CD4-positive, alpha-beta T cell (primary cell): ENCODE results near the gene FEZ2. TPM values are rescaled to one million over a fixed set of nuclear protein-coding genes. Genes with fewer than 3 reads are reported as not detected.

Experiments
- ATAC-seq: fragments of 200-7000 bp; cut with Tn5 transposase; one replicate; pipeline ENCODE4 v1.10.0; 2022; ENCODE audit warnings: mild to moderate bottlenecking; ENCODE audit not compliant: poor library complexity
- CTCF ChIA-PET: fragments of 350-600 bp; sonication (Branson Sonifier 250); formaldehyde crosslinking; loops from one replicate; lab custom pipeline; 2021; ENCODE audit warnings: antibody characterized with exemption, inconsistent platforms; lab: Charles Lee
- POLR2A ChIA-PET: fragments of 350-600 bp; sonication (Branson Sonifier 250); formaldehyde crosslinking; loops from one replicate; lab custom pipeline; 2021; ENCODE audit warnings: antibody characterized with exemption, inconsistent platforms; lab: Charles Lee
- DNase-seq, 14 experiments: peaks; one replicate each; pipeline ENCODE4 v3.0.0-alpha.2; 2013 to 2020; ENCODE audit warnings: mixed read lengths in 2 of 14
- H3K27ac ChIP-seq, 2 donors: one replicate each; pipeline versions ENCODE4 v1.5.1 to v1.7.0; 2013; ENCODE audit warnings: low read length in 2 of 2, low read depth in 1 of 2, mild to moderate bottlenecking in 1 of 2
- H3K27me3 ChIP-seq, 2 experiments: 1 replicate in 1 of 2; 2 replicates in 1 of 2; pipeline versions ENCODE4 v1.6.1 to v1.7.0; 2013; ENCODE audit warnings: low read length in 2 of 2, control low read depth in 1 of 2, mild to moderate bottlenecking in 1 of 2, moderate library complexity in 1 of 2; ENCODE audit not compliant: insufficient read depth in 2 of 2, control insufficient read depth in 1 of 2
- H3K36me3 ChIP-seq: one replicate; pipeline ENCODE4 v1.6.1; 2013; ENCODE audit warnings: low read length, control low read depth; ENCODE audit not compliant: insufficient read depth
- H3K4me1 ChIP-seq: one replicate; pipeline ENCODE4 v1.6.1; 2013; ENCODE audit warnings: low read length, control low read depth; ENCODE audit not compliant: insufficient read depth
- H3K4me3 ChIP-seq: one replicate; pipeline ENCODE4 v1.5.1; 2013; ENCODE audit warnings: mild to moderate bottlenecking, low read length, moderate library complexity
- H3K9me3 ChIP-seq, 2 experiments: 1 replicate in 1 of 2; 2 replicates in 1 of 2; pipeline versions ENCODE4 v1.6.1 to v1.7.0; 2013; ENCODE audit warnings: low read length in 2 of 2, mild to moderate bottlenecking in 2 of 2, control low read depth in 1 of 2, moderate library complexity in 1 of 2; ENCODE audit not compliant: control insufficient read depth in 1 of 2, insufficient read depth in 1 of 2
- H3K27ac Mint-ChIP-seq: one replicate; pipeline ENCODE4 v1.8.0; 2020; ENCODE audit warnings: mixed read lengths
- H3K27me3 Mint-ChIP-seq: one replicate; pipeline ENCODE4 v1.8.0; 2021; ENCODE audit warnings: mixed read lengths
- H3K36me3 Mint-ChIP-seq: one replicate; pipeline ENCODE4 v1.8.0; 2021; ENCODE audit warnings: low read depth, mixed read lengths
- H3K4me1 Mint-ChIP-seq: one replicate; pipeline ENCODE4 v1.8.0; 2021; ENCODE audit warnings: low read depth, mixed read lengths
- H3K4me3 Mint-ChIP-seq: one replicate; pipeline ENCODE4 v1.8.0; 2020; ENCODE audit warnings: mild to moderate bottlenecking, mixed read lengths
- H3K9me3 Mint-ChIP-seq: one replicate; pipeline ENCODE4 v1.8.0; 2020; ENCODE audit warnings: mixed read lengths
- CTCF ChIP-seq: fragments of 200-600 bp; IDR thresholded peaks from one replicate; pipeline ENCODE4 v1.8.0; 2022; ENCODE audit warnings: antibody characterized with exemption, mild to moderate bottlenecking
- intact Hi-C, 2 experiments: fragments of 100-400 bp; cut with DNase I in 1 of 2; cut with micrococcal nuclease in 1 of 2; formaldehyde crosslinking; loops; one replicate each; pipeline versions ENCODE4 v1.15.1 to v1.9.0; 2023 to 2025; cut with DNase I, micrococcal nuclease
- total RNA-seq, 174 experiments: library from RNA in 2 of 174; stranded (reverse) in 2 of 174; gene quantifications; one replicate each; pipeline ENCODE4 v1.2.3 and lab custom pipeline; 2021 to 2026

The FEZ2 gene
- total RNA-seq, 2 experiments from 2014 or later = 4.8 to 5.6 TPM

- no peak overlapping the region for H3K27ac Mint-ChIP-seq
- no peak for TF ChIP-seq CTCF
- H3K4me3 ChIP-seq = no peak overlapping the region
- H3K4me1 Mint-ChIP-seq = no peaks in the 10 kb centered on the region
- peaks cover 66% of the 10 kb centered on the region for H3K36me3 Mint-ChIP-seq
- H3K27ac ChIP-seq = no peak overlapping the region
- no peaks in the 10 kb centered on the region for H3K9me3 ChIP-seq
- peaks cover 24% of the 10 kb centered on the region for H3K36me3 ChIP-seq
- H3K27me3 ChIP-seq = no peaks in the 10 kb centered on the region
- H3K27me3 Mint-ChIP-seq = no peaks in the 10 kb centered on the region
- H3K9me3 Mint-ChIP-seq = no peaks in the 10 kb centered on the region
- H3K4me3 Mint-ChIP-seq = no peak overlapping the region
- H3K4me1 ChIP-seq = no peaks in the 10 kb centered on the region
- ATAC-seq (no peak), DNase-seq (no peak)
- ChIA-PET POLR2A (no interaction called here), CTCF (no interaction called here)
- intact Hi-C loops = no loop called here
These were observed 32.3 kb downstream of the FEZ2 start for GRCh38 chr2:36565712-36566111.

- ATAC-seq (no peak), DNase-seq (no peak)
- no peak overlapping the region for H3K4me3 Mint-ChIP-seq
- H3K27me3 Mint-ChIP-seq = no peaks in the 10 kb centered on the region
- H3K36me3 ChIP-seq = peaks cover 29% of the 10 kb centered on the region
- H3K27ac Mint-ChIP-seq = no peak overlapping the region
- H3K36me3 Mint-ChIP-seq = peaks cover 69% of the 10 kb centered on the region
- no peaks in the 10 kb centered on the region for H3K4me1 Mint-ChIP-seq
- ChIA-PET POLR2A (interaction anchor here (0.5 kb wide), 1 partner anchor 89 kb away, joined by 4 read pairs; no protein-coding TSS in a partner anchor), CTCF (no interaction called here)
- TF ChIP-seq CTCF = no peak
- no peak overlapping the region for H3K4me3 ChIP-seq
- no peaks in the 10 kb centered on the region for H3K4me1 ChIP-seq
- H3K27me3 ChIP-seq = no peaks in the 10 kb centered on the region
- intact Hi-C loops = no loop called here
- H3K9me3 Mint-ChIP-seq = no peaks in the 10 kb centered on the region
- no peak overlapping the region for H3K27ac ChIP-seq
- H3K9me3 ChIP-seq = no peaks in the 10 kb centered on the region
These were observed 33.5 kb downstream of the FEZ2 start for GRCh38 chr2:36564377-36564930.

GRCh38 chr2:36562973-36563532 lies 34.9 kb downstream of the FEZ2 start:
- Histone ChIP-seq H3K4me3 (no peak overlapping the region), H3K27ac (no peak overlapping the region), H3K9me3 (no peaks in the 10 kb centered on the region), H3K27me3 (no peaks in the 10 kb centered on the region), H3K4me1 (no peaks in the 10 kb centered on the region), H3K36me3 (peaks cover 30% of the 10 kb centered on the region)
- peaks cover 65% of the 10 kb centered on the region for H3K36me3 Mint-ChIP-seq
- H3K4me1 Mint-ChIP-seq = no peaks in the 10 kb centered on the region
- H3K27me3 Mint-ChIP-seq = no peaks in the 10 kb centered on the region
- ATAC-seq = no peak
- H3K27ac Mint-ChIP-seq = no peak overlapping the region
- POLR2A ChIA-PET = no interaction called here
- H3K4me3 Mint-ChIP-seq = no peak overlapping the region
- no peaks in the 10 kb centered on the region for H3K9me3 Mint-ChIP-seq
- no peak for DNase-seq
- intact Hi-C loops = no loop called here
- no peak for TF ChIP-seq CTCF
- CTCF ChIA-PET = no interaction called here
